GM18907 (cell line): ENCODE measurements around the gene HSPA1L.

Experiments used
- ATAC-seq: cut with Tn5 transposase; IDR thresholded peaks from one replicate; pipeline ENCODE4 v1.9.1; 2021; ENCODE audit warnings: mild to moderate bottlenecking, moderate library complexity; ENCODE audit not compliant: unreplicated experiment

Gene HSPA1L

GRCh38 chr6:31767096-31767645, 47.9 kb downstream of the HSPA1L start:
- no peak for ATAC-seq

DNA sequence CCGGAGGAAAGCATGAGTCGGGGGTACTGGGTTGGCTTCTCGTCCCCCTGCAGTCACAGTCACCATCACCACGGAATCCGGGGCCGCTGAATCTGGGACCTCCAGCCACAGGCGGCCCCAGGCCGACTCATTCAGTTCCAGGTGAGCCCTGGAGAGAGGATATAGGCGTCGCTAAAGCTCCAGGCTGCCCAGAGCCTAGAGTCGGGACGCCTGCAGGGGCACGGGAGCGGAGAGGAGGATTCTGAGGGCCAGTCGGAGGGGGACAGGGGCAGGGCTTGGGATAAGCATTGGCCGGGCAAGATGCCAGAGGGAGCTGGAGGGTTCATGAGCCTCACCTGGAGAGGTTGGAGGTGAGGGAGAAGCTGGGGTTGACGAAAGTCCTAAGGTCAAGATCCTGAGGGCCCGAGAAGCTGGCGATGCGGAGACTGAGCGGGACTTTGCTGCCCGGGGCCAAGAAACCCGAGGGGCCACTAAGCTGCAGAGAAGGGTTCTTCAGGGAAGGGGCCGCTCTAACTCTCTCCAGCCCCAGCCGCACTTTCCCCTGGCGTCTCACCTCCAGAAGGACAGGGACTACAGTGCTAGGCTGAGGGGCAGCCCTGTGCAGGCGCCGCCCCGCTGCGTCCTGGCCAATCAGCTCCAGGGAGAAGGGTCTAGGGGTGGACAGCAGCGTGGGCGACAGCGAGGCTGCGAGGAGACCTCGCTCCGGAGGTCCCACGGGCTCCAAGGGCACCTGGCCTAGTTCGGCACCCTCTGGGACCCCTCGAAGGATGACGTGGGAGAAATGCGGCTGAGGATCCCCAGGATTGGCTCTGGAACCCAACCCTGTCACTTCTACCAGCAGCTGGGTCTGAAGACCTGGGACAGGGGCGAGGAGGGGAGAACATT, 48.9 kb downstream of the HSPA1L start:
- ATAC-seq: no peak

DNA sequence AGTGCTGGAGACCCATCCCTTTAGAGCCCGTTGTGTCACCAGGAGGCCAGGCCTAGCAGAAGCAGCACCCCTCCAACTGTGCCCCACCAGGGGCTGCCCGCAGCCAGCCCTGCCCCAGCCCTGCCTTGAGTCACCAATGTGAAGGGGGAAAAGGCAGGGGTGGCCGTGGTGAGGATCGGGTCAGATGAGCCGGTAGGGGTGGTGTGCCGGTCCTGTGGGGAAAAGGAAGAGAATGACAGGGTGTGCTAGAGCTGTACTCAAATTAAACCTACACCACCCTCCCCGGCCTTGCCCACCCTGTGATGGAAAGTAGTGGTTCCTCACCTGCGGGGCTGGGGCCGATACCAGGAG, 49.5 kb downstream of the HSPA1L start:
- no peak for ATAC-seq

- ATAC-seq: no peak
These were observed 50.9 kb downstream of the HSPA1L start for GRCh38 chr6:31764198-31764597.

GRCh38 chr6:31763619-31763940, 51.5 kb downstream of the HSPA1L start:
- no peak for ATAC-seq

DNA sequence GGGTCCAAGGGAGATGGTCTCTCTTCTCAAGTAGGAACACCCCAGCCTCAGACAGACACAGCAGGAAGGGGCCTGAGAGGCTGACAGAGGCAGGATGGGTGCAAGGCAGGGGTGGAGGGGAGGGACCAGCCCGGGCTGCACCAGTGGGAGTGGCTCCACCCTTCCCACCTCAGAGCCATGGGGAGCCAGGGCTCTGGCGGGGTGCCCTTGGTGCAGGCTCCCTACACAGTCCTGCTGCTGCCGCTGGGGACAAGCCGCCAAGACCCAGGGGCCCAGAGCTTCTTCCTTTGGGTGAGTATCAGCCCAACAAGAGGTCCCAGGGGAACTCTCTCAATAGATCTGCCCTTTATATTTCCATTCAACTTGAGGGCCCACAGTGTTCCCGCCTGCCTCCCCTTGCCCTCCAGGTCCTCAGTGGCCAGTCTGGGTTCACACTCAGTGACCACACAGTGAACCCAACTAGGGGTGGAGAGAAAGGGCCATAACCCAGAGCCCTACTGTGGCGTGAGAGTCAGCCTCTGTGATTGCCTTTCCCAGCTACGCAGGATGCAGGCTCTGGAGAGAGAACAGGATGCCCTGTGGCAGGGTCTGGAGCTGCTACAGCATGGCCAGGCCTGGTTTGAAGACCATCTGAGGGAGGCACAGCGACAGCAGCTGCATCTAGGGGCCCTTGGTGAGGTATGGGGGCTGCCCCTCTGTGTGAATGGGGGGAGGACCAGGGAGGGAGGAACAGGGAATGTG, 52.0 kb downstream of the HSPA1L start:
- no peak for ATAC-seq

DNA sequence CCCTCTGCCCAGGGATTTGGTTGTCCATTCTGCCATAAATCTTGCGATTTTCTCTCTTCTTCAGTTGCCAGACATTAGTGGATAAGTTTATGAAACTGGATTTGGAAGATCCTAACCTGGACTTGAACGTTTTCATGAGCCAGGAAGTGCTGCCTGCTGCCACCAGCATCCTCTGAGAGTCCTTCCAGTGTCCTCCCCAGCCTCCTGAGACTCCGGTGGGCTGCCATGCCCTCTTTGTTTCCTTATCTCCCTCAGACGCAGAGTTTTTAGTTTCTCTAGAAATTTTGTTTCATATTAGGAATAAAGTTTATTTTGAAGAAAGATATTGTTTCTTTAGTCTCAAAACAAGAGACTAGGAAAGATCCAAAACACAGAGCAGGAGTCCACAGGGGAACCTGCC, 52.7 kb downstream of the HSPA1L start, which contains the start of gene SAPCD1:
SAPCD1 (plus strand) TSS at position 301 of the 400 bp plus-strand sequence. CDS start 399 bp downstream, outside the sequence.
- no peak for ATAC-seq

DNA sequence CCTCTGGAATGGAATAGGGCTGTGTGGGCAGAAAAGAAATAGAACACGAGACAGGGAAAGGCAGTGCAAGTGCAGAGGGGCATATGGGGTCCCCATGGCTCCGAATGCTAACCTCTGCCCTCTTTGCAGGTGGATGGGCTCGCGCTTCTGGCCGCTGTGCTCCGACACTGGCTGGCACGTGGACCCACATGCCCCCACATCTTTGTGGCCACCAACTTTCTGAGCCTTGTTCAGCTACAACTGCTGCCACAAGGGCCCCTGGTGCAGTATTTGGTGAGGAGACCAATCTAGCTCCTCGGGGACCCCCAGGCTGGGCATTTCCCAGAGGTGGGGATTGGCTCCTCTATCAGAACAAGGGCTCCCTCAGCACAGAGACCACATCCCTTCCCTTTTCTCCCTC, 53.7 kb downstream of the HSPA1L start:
- ATAC-seq: no peak

DNA sequence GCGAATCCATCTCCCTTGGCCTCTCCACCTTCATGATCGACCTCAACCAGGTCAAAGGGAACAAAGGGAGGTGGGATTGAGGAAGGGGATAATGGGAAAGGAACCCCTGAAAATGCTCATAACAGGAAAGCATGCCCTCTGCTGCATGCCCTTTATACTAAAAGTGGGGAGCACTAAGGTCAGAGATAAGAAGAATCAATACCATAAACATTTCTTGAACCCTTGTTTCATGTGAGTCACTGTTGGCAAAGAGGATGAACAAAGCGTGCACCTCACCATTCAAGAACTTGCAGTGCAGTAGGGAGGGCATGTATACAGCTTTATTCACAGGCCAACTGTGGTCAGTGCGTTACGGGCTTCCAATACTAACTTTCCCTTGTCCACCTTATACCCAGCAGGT, 54.3 kb downstream of the HSPA1L start:
- ATAC-seq: no peak
